Stimulated activated CD8-positive, alpha-beta memory T cell treated with anti-CD3 and anti-CD28 coated beads, Interleukin-4, amount 100 ng/mL, for 24 hours (primary cell): Measurements from ENCODE around the gene STRIT1.
"Not testable (repeated sequence)": the region's sequence is repeated elsewhere in the genome, so short reads cannot be mapped to it uniquely, and the experiment has no call there.

ENCODE experiments used
- DNase-seq: peaks from one replicate; pipeline ENCODE4 v3.0.0-alpha.2; 2020; ENCODE audit warnings: low read depth

The STRIT1 gene

DNA sequence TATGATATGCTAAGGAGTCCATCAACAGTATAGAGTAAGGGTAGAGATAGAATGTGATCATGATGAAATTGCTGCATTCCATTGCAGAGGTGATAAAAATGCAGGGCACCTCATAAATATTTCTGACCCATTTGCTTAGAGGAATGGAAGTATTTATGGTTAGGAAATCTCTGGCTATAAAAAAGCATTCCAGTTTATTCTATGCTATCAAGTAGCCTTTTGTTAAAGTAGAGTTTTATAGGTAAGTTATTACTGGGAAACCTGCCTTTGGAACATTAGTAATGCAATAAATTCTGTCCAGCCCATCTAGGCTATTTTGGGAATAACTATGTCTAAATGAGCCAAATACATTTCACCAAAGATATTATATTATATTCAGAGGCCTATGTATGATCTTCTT is 19.8 kb upstream of the STRIT1 start:
- no peak for DNase-seq

DNA sequence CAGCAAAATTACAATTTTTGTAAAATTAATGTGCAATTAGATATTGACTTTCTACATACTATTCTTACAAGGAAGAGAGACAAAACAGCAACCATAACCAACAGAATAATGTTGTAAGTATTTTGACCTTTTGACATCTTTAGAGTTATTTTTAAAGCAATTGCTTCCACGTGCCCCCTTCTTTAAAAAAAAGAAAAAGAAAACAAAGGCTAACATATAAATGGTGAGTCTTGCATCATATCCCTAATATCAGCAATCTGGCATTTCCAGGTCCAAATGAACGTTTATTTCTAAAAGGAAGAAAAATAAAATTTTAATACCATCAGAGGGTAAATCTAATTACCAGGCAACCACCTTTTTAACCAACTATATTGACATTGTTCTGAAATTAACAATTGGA is 19.3 kb upstream of the STRIT1 start:
- no peak for DNase-seq

DNA sequence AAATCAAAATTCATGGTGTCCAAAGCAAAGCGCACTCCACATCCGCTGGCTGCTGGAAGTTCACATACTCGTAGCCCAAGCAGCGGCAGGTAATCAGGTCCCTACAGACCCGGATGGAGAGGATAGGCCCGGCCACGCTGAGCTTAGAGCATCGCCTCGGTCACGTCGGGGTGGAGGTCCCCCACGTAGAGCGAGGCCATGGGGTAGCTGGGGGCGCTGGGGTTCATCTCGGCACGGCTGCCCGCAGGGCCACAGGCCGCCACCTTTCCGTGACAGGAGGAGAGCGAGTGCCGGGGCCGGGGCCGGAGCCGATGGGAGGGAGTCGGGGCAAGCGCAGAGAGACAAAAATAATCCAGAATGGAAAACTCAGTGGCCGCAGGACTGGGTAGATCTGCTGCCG is 16.1 kb upstream of the STRIT1 start:
- no peak for DNase-seq

DNA sequence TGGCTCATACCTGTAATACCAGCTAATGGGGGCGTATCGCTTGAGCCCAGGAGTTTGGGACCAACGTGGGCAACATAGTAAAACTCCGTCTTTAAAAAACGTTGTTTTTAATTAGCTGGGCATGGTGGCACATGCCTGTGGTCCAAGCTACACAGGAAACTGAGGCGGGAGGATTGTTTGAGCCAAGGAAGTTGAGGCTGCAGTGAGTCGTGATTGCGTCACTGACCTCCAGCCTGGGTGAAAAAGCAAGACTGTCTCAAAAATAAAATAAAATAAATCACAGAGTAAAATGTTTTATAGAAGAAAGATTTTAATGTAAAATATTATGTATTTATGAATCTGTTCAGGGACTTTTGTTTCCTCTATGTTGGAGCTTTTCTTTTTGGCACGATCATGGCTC is 15.3 kb upstream of the STRIT1 start:
- no peak for DNase-seq

DNA sequence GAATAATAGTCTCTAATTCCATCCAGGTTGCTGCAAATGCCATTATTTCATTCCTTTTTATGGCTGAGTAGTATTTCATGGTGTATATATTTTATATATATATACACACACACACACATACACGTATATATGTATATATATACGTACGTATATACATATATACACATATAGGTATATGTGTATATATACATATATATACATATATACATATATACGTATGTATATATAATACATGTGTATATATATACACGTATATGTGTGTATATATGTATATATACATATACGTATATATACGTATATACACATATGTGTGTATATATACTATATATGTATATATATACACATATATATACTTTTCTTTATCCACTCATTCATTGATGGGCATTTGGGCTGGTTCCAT is 13.7 kb upstream of the STRIT1 start:
- no peak for DNase-seq

DNA sequence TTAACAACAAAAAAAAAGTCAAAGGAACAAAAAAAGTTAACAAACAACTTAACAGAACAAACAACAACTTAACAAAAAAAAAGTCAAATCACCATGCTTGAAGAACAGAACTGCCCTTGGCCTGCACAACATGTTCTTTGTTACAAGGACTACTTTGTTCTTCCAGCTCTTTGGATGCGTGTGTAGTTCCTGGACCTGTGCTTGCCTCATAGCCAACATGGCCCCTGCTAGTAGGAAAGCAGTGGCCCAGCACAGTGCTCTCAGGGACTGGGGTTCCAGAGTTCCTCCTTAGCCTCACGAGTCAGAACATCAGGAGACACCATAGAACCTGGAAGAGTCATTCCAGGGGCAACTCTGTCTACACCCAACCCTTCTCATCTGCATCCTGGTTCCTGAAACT is 10.9 kb upstream of the STRIT1 start:
- DNase-seq: no peak

DNA sequence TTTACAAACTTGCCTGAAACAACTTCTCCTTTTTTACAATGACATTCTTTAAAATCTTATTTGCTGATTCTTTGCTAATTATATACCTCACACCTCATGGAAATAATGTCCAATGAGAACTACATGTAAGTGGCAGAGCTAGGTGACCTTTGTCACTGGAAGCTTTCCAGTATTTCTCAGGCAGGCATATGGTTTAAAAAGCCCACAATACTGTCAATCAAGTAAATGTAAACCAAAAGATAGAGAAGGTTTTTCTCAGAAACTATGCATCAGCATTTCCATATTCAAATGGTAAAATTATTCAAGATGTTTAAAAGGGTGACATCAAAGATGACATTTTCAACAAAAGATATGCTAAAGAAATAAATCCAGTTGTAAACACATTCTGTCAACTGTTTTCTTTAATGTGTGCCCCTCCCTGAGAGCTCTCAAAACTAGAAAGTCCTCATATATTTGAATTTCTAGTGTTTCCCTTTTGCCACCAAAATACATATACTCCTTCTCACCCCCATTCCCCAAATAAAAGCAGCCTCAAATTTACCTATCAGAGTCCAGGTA is 10.1 kb upstream of the STRIT1 start:
- DNase-seq: no peak

DNA sequence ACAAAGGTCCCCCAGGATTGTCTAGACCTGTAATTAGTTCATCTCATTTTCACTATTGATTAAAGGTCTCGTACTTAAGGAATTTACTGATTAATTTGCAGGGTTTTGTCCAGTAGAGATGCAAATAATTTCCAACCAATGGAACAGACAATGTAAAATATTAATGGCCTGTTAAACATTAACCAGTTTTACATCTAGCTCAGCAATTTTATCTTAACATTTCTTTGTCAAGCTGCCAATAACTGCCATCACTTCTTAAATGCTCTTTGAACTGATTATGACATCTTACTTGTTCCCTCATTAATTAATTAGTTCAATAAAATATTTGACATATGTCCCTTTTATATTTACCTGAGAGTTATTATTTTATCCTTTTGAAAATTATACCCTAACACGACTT is 9.4 kb upstream of the STRIT1 start:
- no peak for DNase-seq

DNA sequence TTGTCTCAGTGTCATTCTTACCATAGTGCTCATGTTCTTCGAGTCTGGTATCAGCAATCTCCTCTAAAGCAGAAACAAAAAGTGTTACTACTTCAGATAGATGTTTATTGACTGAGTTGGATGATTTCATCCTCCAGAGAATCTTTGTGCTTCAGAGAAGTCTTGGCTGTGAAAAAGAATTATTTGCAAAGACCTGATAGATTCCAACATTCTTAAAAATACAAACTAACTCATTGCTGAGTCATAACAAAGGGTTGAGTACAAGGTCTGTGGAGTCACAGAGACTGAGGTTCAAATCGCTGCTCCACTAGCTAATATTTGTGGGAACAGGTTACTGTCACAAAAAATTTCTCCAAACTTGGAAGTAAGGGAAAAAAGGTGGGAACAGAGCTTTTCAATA is 9.0 kb upstream of the STRIT1 start:
- no peak for DNase-seq

DNA sequence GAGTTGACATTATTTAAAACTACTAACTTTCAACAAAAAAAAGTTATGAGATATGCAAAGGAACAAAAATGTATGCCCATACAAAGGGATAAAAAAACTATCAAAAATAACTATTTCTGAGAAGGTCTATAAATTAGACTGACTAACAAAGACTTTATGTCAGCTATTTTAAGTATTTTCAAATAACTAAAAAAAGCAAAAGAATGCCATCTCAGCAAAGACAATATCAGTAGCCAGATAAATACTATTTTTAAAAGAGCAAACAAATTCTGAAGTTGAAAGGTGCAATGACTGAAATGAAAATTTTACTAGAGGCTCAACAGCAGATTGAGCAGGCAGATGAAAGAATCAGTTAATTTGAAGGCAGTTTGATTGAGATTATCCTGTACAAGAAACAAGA is 3.6 kb upstream of the STRIT1 start:
- DNase-seq: no peak

DNA sequence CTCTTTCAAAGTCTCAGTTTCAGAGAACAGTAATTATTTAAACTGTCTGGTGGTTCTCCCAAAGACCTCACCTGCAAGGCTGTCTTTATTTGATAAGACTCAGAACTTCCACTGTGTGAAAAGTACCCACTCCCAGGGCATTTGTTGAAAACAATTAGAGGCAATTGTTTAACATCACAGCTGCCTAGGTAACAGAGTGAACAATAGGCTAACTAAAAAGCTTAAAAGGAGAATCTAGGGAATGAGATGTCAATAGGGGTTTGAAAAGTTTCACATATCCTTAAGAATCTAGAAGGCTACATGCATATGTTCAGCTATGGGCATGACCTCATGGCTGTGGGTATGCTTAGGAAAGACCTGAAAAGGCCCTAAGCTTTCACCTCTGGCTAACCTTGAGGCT is 2.9 kb upstream of the STRIT1 start:
- DNase-seq: no peak

DNA sequence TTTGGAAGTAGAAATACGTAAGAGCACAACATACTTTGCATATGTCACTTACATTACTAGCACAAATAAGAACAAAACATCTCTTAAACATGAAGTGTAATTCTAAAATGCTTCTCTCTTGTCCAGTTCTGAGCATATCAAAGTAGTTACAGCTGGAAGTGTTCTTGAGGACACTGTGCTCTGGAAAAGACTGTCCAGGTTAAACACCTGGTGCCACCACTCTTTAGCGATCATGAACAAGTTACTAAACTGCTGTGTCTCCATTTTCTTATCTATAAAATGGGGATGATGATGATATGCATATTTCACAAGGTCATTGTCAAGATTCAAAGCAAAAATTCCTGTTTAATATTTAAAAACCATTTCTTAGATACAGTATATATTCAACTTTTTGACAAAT is 790 bp downstream of the STRIT1 start:
- no peak for DNase-seq

DNA sequence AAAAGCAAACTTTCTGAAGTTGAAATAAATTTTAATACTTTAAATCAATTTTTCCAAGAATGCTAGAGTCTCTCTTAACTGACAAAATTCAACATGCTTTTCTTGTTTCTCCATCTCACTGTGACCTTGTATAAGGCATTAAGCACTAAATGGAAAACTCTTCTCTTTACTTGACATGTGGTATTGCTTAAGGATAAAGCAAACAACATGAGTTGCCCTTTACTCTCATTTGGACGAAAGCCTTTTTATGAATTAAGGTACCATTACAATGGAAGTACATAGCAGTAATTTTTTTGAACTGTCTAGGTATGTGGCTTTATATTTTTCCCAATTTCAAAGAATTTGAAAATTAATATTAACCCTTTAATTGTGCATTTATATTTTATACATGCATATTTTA is 1.4 kb downstream of the STRIT1 start:
- no peak for DNase-seq

DNA sequence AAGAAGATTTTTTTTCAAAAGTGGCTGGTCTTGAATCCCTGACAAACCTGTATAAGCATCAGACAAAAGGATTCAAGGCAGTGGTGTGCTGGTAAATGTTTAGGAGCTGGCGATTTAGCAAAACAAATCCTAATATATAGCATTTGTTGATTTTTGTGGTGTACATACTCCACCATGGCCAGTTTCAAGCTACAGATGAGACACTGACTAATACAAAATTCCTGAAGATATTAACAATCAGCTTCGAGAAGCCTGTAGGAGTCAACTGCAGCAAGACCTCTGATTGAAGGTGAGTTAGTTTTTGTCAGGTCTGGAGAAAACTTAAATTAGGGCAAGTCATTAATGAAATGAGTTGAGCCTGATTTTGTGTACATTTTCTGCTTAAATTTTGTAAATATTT is 6.7 kb downstream of the STRIT1 start:
- no peak for DNase-seq

DNA sequence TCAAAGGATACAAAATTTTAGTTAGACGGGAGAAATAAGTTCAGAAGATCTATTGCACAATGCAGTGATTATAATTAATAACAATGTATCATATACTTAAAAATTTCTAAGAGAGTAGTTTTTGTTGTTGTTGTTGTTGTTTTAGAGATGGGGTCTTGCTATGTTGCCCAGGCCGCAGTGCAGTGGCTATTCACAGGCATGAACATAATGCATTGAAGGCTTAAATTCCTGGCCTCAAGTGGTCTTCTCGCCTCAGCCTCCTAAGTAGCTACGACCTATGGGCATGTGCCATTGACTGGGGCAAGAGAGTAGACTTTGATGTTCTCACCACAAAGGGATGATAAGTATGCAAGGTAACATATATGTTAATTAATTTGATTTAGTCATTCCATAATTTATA is 7.5 kb downstream of the STRIT1 start:
- DNase-seq: no peak

DNA sequence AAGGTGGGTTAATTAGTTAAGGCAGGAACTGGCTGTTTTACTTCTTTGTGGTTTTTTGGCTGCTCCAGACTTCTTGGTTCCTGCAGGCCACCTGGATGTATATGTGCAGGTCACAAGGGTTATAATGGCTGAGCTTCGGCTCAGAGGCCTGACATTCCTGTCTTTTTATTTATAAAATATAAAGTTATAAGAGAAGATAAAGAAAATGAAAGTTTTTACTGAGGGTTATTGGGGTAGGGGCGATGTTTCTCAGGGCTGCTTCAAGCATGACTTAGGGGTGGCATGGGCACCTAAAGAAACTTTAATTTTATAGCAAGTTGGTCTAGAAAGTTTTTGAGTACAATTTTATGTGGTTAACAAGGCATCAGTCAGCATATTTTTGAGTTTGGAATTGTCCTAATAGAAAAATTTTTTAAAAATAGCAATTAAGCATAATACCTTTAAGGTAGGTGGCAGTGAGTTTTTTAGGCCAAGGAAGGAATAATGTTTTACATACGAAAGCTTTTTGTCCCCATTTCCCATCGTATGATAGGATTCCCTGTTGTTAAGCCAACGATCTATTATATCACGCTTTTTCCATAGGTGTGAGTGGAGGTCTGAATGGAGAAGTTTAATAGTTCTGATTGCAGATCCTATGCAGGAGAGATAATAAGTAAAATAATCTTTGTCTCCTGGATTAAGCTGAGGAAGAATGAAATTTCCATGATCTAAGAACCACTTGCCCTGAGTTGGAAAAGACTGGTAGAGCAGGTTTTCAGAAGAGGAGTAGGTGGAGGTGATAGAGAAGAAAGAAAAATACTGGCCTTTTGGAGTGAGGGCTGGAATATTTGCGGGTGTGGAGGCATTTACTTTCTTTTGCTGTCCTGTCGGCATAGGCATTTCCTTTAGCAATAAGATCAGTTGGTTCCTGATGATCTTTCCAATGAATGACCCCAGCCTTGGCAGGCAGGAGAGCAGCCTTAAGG is 10.1 kb downstream of the STRIT1 start:
- DNase-seq: no peak

DNA sequence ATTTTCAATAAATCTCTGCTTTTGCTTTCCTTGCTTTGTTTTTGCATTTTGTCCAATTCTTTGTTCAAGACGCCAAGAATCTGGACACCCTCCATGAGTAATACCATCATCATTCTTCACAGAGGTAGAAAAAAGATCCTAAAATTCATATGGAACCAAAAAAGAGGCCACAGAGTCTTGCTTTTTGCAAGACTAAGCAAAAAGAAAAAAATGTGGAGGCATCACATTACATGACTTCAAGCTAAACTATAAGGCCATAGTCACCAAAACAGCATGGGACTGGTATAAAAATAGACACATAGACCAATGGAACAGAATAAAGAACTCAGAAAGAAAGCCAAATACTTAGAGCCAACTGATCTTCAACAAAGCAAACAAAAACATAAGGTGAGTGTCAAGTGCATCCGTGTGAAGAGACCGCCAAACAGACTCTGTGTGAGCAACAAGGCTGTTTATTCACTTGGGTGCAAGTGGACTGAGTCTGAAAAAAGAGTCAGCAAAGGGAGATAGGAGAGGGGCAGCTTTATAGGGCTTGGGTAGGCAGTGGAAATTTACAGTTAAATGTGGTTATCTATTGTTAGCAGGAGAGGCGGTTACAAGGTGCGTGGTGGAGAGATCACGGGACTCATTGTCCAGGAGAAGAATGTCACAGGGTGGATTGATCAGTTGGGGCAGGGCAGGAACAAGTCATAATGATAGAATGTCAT is 10.9 kb downstream of the STRIT1 start:
- DNase-seq: no peak

DNA sequence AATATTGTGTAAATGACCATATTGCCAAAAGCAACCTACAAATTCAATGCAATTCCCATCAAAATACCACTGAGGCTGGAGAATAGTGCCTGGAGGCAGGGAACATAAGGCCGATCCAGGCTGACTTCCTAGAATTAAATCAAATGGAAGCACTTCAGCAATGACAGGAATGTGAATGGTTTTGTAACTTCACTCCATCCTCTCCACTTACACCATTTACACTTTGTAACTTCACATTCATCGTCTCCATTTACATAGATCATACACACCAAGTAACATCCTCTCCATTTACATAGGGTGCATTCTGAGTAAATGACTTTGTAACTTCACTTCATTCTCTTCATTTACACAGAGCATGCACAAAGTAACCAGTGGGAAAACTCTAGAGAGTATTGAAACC is 11.6 kb downstream of the STRIT1 start:
- DNase-seq: no peak

DNA sequence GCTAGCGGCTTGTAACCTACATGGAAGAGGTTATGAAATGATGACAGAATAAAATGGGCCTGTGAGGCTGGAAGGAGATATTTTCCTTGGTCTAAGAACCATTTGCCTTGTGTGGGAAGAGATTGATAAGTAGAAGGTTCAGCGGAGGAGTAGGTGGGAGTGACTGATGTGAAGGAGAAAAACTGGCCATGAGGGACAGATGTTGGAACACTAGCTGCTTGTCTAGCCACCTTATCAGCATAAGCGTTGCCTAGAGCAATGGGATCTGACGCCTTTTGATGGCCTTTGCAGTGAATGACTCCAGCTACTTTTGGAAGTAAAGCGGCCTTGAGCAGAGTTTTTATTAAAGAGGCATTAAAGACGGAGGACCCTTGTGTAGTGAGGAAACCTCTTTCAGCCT is 17.4 kb downstream of the STRIT1 start:
- not testable (repeated sequence) for DNase-seq

DNA sequence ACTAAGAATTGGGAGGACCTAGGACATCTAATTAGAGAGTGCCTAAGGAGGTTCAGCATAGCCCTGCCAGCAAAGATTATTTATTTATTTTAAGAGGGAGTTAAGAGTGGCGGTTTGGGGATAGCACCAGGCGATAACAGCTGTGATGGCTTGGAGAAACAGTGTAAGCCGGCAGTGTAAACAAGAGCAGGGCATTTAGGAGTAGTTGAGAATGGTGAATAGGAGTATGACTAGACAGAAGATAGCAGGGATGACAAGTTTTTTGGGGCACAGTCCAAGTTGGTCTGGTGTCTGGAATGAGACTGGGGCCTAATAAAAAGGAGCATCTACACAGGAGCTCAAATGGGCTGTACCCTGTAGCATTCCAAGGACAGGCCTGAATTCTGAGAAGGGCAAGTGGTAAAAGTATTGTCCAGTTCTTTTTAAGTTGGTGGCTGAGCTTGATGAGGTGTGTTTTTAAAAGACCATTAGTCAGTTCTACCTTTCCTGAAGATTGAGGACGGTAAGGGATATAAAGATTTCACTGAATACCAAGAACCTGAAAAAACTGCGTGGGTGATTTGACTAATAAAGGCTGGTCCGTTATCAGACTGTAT is 18.2 kb downstream of the STRIT1 start:
- DNase-seq: not testable (repeated sequence)

DNA sequence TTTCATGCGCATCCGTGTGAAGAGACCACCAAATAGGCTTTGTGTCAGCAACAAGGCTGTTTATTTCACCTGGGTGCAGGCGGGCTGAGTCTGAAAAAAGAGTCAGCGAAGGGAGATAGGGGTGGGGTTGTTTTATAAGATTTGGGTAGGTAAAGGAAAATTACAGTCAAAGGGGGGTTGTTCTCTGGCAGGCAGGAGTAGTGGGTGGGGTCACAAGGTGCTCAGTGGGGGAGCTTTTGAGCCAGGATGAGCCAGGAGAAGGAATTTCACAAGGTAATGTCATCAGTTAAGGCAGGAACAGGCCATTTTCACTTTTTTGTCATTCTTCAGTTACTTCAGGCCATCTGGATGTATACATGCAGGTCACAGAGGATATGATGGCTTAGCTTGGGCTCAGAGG is 19.0 kb downstream of the STRIT1 start:
- DNase-seq: not testable (repeated sequence)

DNA sequence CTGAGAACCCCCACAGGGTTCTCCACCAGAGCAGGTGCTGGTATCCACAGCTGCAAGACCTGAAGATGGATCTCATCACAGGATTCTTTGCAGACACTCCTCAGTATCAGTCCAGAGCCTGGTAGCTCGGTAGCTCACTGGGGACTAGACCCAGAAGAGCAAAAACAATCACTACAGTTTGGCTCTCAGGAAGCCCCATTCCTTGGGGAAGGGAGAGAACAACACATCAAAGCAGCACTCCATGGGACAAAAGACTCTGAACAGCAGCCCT is 22.2 kb downstream of the STRIT1 start:
- no peak for DNase-seq
